Smooth muscle cell (in vitro differentiated cells): ENCODE measurements around the gene PHF2. TPM values are rescaled to one million over a fixed set of nuclear protein-coding genes. Genes with fewer than 3 reads are reported as not detected.

Experiments
- DNase-seq: peaks from one replicate; lab custom pipeline; 2025; ENCODE audit not compliant: unreplicated experiment; lab: John Stamatoyannopoulos, UW
- H2AFZ ChIP-seq: fragments of 200-600 bp; sonication (generic); 2 replicates; pipeline ENCODE4 v1.6.0; 2016; ENCODE audit warnings: antibody characterized with exemption, low read depth, mild to moderate bottlenecking
- H3F3A ChIP-seq: fragments of 200-600 bp; sonication (generic); 2 replicates; pipeline ENCODE4 v1.6.0; 2017; ENCODE audit warnings: antibody characterized with exemption, low read depth
- H3K27ac ChIP-seq: fragments of 200-600 bp; sonication (generic); 2 replicates; pipeline ENCODE4 v1.5.1; 2016; ENCODE audit warnings: low read depth, mild to moderate bottlenecking
- H3K27me3 ChIP-seq: fragments of 200-600 bp; sonication (generic); 2 replicates; pipeline ENCODE4 v1.6.1; 2016; ENCODE audit warnings: low read depth, mild to moderate bottlenecking
- H3K36me3 ChIP-seq: fragments of 200-600 bp; sonication (generic); 2 replicates; pipeline ENCODE4 v1.5.1; 2016; ENCODE audit warnings: low read depth
- H3K4me1 ChIP-seq: fragments of 200-600 bp; sonication (generic); 2 replicates; pipeline ENCODE4 v1.5.1; 2016; ENCODE audit warnings: low read depth
- H3K4me2 ChIP-seq: fragments of 200-600 bp; sonication (generic); 2 replicates; pipeline ENCODE4 v1.6.0; 2016; ENCODE audit warnings: mild to moderate bottlenecking
- H3K4me3 ChIP-seq: fragments of 200-600 bp; sonication (generic); 2 replicates; pipeline ENCODE4 v1.5.1; 2016; ENCODE audit warnings: mild to moderate bottlenecking
- H3K79me2 ChIP-seq: fragments of 200-600 bp; sonication (generic); 2 replicates; pipeline ENCODE4 v1.6.0; 2016; ENCODE audit warnings: low read depth, mild to moderate bottlenecking
- H3K9ac ChIP-seq: fragments of 200-600 bp; sonication (generic); 2 replicates; pipeline ENCODE4 v1.6.0; 2016; ENCODE audit warnings: low read depth
- H3K9me3 ChIP-seq: fragments of 200-600 bp; sonication (generic); replicated peaks from 2 replicates; pipeline ENCODE4 v1.5.1; 2016; ENCODE audit warnings: low read depth
- H4K20me1 ChIP-seq: fragments of 200-600 bp; sonication (generic); 2 replicates; pipeline ENCODE4 v1.6.0; 2016; ENCODE audit warnings: low read depth
- WGBS: methylation state at CpG from one replicate; pipeline ENCODE4 v1.1.7; 2016; ENCODE audit warnings: low lambda C conversion rate; 5-methylcytosine and 5-hydroxymethylcytosine counted together
- polyA plus RNA-seq: library from polyadenylated mRNA; unstranded; fragments of >200 nt; fragmentation: Nextera tagmentation; extraction: Ambion mirVana; gene quantifications from 2 replicates; pipeline ENCODE4 v1.2.1, GENCODE V29; 2016
- total RNA-seq: library from RNA; depleted of rRNA; stranded (reverse); fragments of >200 nt; gene quantifications from 2 replicates; pipeline ENCODE4 v1.2.3, GENCODE V29; 2014
- TF ChIP-seq, protein P1 (sequence below): fragments of 200-600 bp; sonication (generic); IDR thresholded peaks from 2 replicates; pipeline ENCODE4 v1.5.1; 2017; ENCODE audit warnings: borderline replicate concordance, mild to moderate bottlenecking, antibody characterized with exemption; ENCODE audit not compliant: insufficient read depth, poor library complexity, severe bottlenecking

Gene PHF2
- total and polyA plus RNA-seq, 2 experiments from 2014 or later: 11.1 to 18.3 TPM

DNA sequence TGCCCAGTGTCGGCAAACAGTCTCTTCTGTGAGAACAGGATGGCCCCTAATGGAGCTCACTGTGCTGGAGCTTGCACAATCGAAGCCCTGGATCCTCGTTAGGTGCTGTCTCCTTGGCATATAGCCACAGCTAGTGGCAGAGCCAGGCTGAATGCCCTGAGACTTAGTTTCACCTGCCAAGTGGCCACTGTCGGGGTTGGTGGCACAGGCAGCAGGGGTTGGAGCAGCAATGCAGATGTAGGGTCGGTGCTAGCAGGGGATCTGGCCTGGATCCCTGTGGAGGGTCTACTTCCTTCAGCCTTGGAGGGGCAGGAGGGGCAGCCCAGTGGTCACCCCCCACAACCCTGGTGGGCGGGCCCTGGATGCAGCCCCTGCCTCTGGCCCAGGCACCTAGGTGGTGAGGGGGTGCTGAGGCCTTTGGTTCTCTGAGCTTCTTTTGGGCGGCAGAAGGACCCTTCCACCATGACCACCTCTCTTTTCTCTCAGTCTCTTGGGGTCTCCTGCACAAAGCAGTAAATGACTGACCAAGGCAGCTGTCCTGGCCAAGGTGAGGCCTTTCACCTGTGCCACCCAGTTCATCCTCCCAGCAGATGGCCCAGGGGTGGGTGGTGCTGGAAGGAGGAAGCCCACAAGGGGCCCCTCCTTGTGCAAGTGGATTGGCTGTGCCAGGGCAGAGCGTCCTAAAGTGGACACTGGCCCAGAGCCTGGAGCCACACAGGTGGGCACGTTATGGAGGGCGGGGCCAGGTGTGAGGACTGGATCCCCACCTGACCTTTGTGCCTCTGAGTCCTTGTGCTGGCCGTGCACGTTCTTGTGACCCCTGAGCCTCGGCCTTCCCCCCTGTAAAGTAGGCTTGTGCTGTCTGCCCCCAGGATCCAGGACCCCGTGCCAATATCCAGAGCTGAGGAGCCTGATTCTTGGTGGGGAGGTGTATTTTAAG is 44.8 kb downstream of the PHF2 start:
- Histone ChIP-seq H3K27ac (no peak overlapping the region), H3F3A (no peaks in the 10 kb centered on the region), H3K4me1 (peaks cover 6% of the 10 kb centered on the region), H3K9ac (no peak overlapping the region), H4K20me1 (peaks cover 87% of the 10 kb centered on the region), H3K9me3 (no peaks in the 10 kb centered on the region), H2AFZ (no peak overlapping the region), H3K36me3 (no peaks in the 10 kb centered on the region), H3K4me3 (no peak overlapping the region), H3K27me3 (no peaks in the 10 kb centered on the region), H3K79me2 (peaks cover 54% of the 10 kb centered on the region), H3K4me2 (no peak overlapping the region)
- WGBS: 88% methylated on average over 14 of the region's 14 CpGs
- TF ChIP-seq, protein P1, sequence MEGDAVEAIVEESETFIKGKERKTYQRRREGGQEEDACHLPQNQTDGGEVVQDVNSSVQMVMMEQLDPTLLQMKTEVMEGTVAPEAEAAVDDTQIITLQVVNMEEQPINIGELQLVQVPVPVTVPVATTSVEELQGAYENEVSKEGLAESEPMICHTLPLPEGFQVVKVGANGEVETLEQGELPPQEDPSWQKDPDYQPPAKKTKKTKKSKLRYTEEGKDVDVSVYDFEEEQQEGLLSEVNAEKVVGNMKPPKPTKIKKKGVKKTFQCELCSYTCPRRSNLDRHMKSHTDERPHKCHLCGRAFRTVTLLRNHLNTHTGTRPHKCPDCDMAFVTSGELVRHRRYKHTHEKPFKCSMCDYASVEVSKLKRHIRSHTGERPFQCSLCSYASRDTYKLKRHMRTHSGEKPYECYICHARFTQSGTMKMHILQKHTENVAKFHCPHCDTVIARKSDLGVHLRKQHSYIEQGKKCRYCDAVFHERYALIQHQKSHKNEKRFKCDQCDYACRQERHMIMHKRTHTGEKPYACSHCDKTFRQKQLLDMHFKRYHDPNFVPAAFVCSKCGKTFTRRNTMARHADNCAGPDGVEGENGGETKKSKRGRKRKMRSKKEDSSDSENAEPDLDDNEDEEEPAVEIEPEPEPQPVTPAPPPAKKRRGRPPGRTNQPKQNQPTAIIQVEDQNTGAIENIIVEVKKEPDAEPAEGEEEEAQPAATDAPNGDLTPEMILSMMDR: no peak
- no peak for DNase-seq

DNA sequence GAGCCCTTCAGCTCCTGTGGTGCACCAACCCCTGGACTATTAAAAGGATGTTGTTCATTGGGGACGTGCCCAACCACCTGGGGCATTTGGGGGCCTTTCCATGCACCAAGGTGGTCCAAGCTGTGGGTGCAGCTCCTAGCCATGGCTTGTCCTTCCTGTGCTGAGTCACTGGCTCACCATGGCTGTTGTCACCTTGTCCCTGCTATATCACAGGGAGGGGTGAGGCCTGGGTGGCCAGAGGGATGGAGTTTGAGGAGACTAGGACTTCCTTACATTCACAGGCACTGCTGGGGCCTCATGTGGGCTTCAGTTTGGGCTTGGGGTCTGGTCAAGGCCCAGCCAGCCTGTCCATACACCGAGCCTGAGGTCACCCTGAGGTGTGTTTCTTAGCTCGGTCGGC is 45.5 kb downstream of the PHF2 start:
- Histone ChIP-seq H3K4me1 (peaks cover 6% of the 10 kb centered on the region), H2AFZ (no peak overlapping the region), H3K27me3 (no peaks in the 10 kb centered on the region), H3K4me3 (no peak overlapping the region), H3K36me3 (no peaks in the 10 kb centered on the region), H3K79me2 (peaks cover 58% of the 10 kb centered on the region), H3K27ac (no peak overlapping the region), H3K4me2 (no peak overlapping the region), H3F3A (no peaks in the 10 kb centered on the region), H3K9ac (no peak overlapping the region), H4K20me1 (peaks cover 80% of the 10 kb centered on the region), H3K9me3 (no peaks in the 10 kb centered on the region)
- DNase-seq: no peak
- TF ChIP-seq, protein P1: no peak
- 99% methylated on average over 4 of the region's 4 CpGs for WGBS

DNA sequence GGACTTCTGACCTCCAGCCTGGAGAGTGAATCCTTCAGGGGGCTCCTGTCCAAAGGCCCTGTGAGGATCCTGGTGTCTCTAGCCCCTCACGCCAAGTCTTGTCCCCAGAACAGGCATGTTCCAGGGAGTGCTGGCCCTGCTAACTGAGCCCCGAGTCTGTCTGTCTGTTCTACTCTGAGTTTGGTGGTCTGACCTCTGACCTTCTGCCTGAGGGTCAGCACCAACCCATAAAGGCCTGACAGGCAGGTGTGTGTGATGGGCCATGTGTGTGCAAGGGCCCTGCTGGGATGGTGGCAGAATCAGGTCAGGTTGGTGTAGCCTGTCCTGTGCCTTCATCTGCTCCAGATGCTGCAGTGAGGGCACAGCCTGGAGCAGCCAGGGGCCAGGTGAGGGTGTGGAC is 46.3 kb downstream of the PHF2 start:
- DNase-seq: no peak
- Histone ChIP-seq H3K9ac (no peak overlapping the region), H3K4me1 (no peaks in the 10 kb centered on the region), H3K9me3 (peaks cover 4% of the 10 kb centered on the region), H3K27ac (no peak overlapping the region), H3K79me2 (peaks cover 60% of the 10 kb centered on the region), H3K36me3 (no peaks in the 10 kb centered on the region), H3F3A (no peaks in the 10 kb centered on the region), H3K27me3 (no peaks in the 10 kb centered on the region), H2AFZ (no peak overlapping the region), H4K20me1 (peaks cover 72% of the 10 kb centered on the region), H3K4me3 (no peak overlapping the region), H3K4me2 (no peak overlapping the region)
- WGBS: 100% methylated on average over 2 of the region's 2 CpGs
- TF ChIP-seq, protein P1: no peak

DNA sequence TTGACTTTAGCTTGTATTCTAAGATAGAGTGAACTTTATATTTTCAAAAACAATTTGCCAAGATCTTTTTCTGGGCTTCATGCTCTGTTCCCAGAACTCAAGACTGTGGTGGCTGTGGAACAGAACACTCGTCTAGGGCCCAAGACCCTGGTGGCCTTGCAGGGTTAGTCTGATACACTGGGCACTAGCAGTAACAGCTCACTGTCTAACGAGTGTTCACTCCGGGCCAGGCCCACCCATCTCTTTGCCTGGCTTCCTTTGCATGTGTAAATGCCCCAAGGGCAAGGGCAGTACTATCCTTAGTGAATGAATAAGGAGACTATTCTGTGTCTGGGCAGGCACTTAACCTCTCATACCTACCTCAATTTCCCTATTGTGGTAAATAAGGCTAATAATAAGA is 47.4 kb downstream of the PHF2 start:
- no peak overlapping the region for H3K27ac ChIP-seq
- peaks cover 60% of the 10 kb centered on the region for H3K79me2 ChIP-seq
- no peaks in the 10 kb centered on the region for H3F3A ChIP-seq
- no peaks in the 10 kb centered on the region for H3K36me3 ChIP-seq
- H2AFZ ChIP-seq: no peak overlapping the region
- no peak overlapping the region for H3K4me3 ChIP-seq
- no peak overlapping the region for H3K9ac ChIP-seq
- TF ChIP-seq, protein P1: no peak
- H3K27me3 ChIP-seq: no peaks in the 10 kb centered on the region
- no peaks in the 10 kb centered on the region for H3K4me1 ChIP-seq
- DNase-seq: no peak
- H3K4me2 ChIP-seq: no peak overlapping the region
- WGBS: 93% methylated on average over 3 of the region's 3 CpGs
- peaks cover 5% of the 10 kb centered on the region for H3K9me3 ChIP-seq
- peaks cover 62% of the 10 kb centered on the region for H4K20me1 ChIP-seq
